Activated naive CD4-positive, alpha-beta T cell treated with anti-CD3 and anti-CD28 coated beads for 36 hours (primary cell): ENCODE results near the gene WFS1. TPM values are rescaled to one million over a fixed set of nuclear protein-coding genes. Genes with fewer than 3 reads are reported as not detected.

Experiments
- CTCF ChIA-PET: fragments of 350-600 bp; sonication (Branson Sonifier 250); formaldehyde crosslinking; loops from one replicate; lab custom pipeline; 2021; ENCODE audit warnings: antibody characterized with exemption; lab: Charles Lee
- DNase-seq: peaks from one replicate; pipeline ENCODE4 v3.0.0-alpha.2; 2020
- H3K27ac Mint-ChIP-seq: one replicate; pipeline ENCODE4 v1.8.0; 2021; ENCODE audit warnings: mild to moderate bottlenecking, mixed read lengths
- H3K27me3 Mint-ChIP-seq: one replicate; pipeline ENCODE4 v1.8.0; 2021; ENCODE audit warnings: low read depth, mixed read lengths
- H3K36me3 Mint-ChIP-seq: one replicate; pipeline ENCODE4 v1.8.0; 2021; ENCODE audit warnings: low read depth, mixed read lengths
- H3K4me1 Mint-ChIP-seq: one replicate; pipeline ENCODE4 v1.8.0; 2021; ENCODE audit warnings: low read depth, mixed read lengths
- H3K4me3 Mint-ChIP-seq: one replicate; pipeline ENCODE4 v1.8.0; 2021; ENCODE audit warnings: mild to moderate bottlenecking, moderate library complexity, mixed read lengths
- H3K9me3 Mint-ChIP-seq: one replicate; pipeline ENCODE4 v1.8.0; 2021; ENCODE audit warnings: mixed read lengths
- intact Hi-C: fragments of 100-400 bp; cut with micrococcal nuclease; formaldehyde crosslinking; loops from one replicate; pipeline ENCODE4 v1.15.1; 2023
- total RNA-seq, 2 experiments: library from RNA; stranded (reverse); gene quantifications; one replicate each; pipeline ENCODE4 v1.2.3, GENCODE V29; 2021

WFS1 gene
- total RNA-seq, 2 experiments from 2014 or later, result 3.6 to 4.5 TPM

GRCh38 chr4:6336166-6336565 lies 66.5 kb downstream of the WFS1 start:
- Mint-ChIP-seq H3K4me3 (no peak overlapping the region), H3K36me3 (no peaks in the 10 kb centered on the region), H3K4me1 (peaks cover 6% of the 10 kb centered on the region), H3K9me3 (peaks cover 1% of the 10 kb centered on the region), H3K27me3 (peaks cover 39% of the 10 kb centered on the region), H3K27ac (no peak overlapping the region)
- intact Hi-C loops, result no loop called here
- CTCF ChIA-PET, result no interaction called here
- no peak for DNase-seq

DNA sequence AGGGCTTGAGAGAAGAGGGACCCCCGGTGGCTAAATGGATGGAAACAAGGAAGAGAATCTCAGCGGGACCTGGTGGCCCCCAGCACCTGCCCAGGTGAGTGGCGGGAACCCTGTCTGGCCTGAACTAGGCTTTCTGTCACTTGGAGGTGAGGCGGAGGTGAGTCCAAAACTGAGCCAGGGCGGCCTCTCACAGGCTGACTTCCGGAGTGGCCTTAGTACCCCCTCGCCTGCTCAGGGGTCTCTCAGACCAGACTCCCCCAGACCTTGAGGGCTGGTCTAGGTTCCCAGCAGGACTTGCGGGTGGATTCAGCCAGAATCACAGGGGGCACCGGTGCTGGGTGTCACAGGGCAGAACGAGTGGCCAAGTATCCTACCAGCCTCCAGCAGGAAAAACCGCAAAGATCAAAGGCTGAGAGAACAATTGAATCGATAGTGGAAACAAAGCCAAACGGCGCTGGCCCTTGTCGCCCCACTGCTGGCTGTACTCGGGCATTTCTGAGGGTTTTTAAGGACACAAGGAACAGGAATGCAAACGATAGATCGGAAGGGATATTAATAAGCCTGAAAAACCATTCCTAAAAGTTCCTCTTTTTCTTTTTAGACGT lies 67.8 kb downstream of the WFS1 start:
- no peak overlapping the region for H3K27ac Mint-ChIP-seq
- peaks cover 42% of the 10 kb centered on the region for H3K27me3 Mint-ChIP-seq
- DNase-seq, result no peak
- H3K4me1 Mint-ChIP-seq, result peaks cover 6% of the 10 kb centered on the region
- CTCF ChIA-PET, result no interaction called here
- intact Hi-C loops, result no loop called here
- H3K4me3 Mint-ChIP-seq, result no peak overlapping the region
- H3K9me3 Mint-ChIP-seq, result no peaks in the 10 kb centered on the region
- no peaks in the 10 kb centered on the region for H3K36me3 Mint-ChIP-seq

- H3K4me3 Mint-ChIP-seq, result no peak overlapping the region
- H3K9me3 Mint-ChIP-seq, result no peaks in the 10 kb centered on the region
- H3K4me1 Mint-ChIP-seq, result peaks cover 6% of the 10 kb centered on the region
- DNase-seq, result no peak
- H3K36me3 Mint-ChIP-seq, result no peaks in the 10 kb centered on the region
- peaks cover 41% of the 10 kb centered on the region for H3K27me3 Mint-ChIP-seq
- no peak overlapping the region for H3K27ac Mint-ChIP-seq
- CTCF ChIA-PET, result interaction anchor here (1.2 kb wide), 1 partner anchor 11 kb away, joined by 4 read pairs; no protein-coding TSS in a partner anchor
- intact Hi-C loops, result no loop called here
These were observed 68.7 kb downstream of the WFS1 start for GRCh38 chr4:6338175-6338950.

DNA sequence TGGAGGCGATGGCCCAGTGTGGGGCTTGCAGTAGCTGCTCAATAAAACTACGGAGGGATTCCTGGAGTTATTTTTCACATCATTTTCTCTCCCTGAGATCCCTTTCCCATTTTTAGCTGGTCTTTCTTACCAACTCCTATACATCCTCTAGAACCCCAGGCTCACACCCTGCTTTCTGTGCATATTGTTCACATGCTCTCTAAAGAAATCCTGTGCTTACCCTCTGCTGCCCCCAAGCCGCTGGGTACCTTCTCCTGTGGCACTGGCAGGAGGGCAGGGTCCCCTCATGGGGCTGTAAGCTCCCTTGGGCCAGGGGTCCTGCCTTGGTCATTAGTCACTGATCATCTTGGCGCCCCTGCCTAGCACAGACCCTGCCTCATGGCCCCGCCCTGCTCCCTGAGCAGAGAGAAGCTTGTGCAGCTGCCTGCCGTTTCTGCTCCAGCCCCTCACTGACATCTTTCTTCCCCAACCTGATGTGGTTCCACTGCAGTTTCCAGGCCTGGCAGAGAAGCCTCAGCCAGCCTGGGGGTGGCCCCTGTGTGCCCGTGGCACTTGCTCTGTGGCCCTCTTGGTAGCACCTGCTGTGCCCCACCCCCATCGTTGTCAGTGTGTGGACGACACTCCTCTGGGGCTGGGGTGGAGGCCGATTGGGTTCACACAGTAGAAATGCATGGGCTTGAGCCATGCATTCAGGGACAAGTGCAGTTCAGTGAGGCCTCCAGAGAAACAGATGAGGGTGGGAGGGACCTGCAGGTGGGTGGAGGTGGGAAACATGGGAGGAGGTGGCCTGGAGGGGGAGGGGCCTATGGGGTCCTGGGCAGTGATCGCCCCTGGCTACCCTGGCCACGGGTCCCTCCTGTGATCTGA lies 69.5 kb downstream of the WFS1 start:
- no peaks in the 10 kb centered on the region for H3K36me3 Mint-ChIP-seq
- intact Hi-C loops, result no loop called here
- H3K27ac Mint-ChIP-seq, result no peak overlapping the region
- peaks cover 6% of the 10 kb centered on the region for H3K4me1 Mint-ChIP-seq
- no peak overlapping the region for H3K4me3 Mint-ChIP-seq
- no peak for DNase-seq
- no peaks in the 10 kb centered on the region for H3K9me3 Mint-ChIP-seq
- CTCF ChIA-PET, result interaction anchor here (0.8 to 1.2 kb wide), 2 partner anchors 8 to 12 kb away, joined by 3 to 4 read pairs; no protein-coding TSS in a partner anchor
- peaks cover 40% of the 10 kb centered on the region for H3K27me3 Mint-ChIP-seq

- CTCF ChIA-PET, result interaction anchor here (0.6 to 0.8 kb wide), 2 partner anchors 9 to 210 kb away, joined by 3 read pairs; no protein-coding TSS in a partner anchor
- no peak overlapping the region for H3K4me3 Mint-ChIP-seq
- peaks cover 6% of the 10 kb centered on the region for H3K4me1 Mint-ChIP-seq
- H3K27me3 Mint-ChIP-seq, result peaks cover 38% of the 10 kb centered on the region
- H3K9me3 Mint-ChIP-seq, result no peaks in the 10 kb centered on the region
- intact Hi-C loops, result no loop called here
- no peak for DNase-seq
- no peaks in the 10 kb centered on the region for H3K36me3 Mint-ChIP-seq
- H3K27ac Mint-ChIP-seq, result no peak overlapping the region
These were observed 70.3 kb downstream of the WFS1 start for GRCh38 chr4:6339818-6340445.

DNA sequence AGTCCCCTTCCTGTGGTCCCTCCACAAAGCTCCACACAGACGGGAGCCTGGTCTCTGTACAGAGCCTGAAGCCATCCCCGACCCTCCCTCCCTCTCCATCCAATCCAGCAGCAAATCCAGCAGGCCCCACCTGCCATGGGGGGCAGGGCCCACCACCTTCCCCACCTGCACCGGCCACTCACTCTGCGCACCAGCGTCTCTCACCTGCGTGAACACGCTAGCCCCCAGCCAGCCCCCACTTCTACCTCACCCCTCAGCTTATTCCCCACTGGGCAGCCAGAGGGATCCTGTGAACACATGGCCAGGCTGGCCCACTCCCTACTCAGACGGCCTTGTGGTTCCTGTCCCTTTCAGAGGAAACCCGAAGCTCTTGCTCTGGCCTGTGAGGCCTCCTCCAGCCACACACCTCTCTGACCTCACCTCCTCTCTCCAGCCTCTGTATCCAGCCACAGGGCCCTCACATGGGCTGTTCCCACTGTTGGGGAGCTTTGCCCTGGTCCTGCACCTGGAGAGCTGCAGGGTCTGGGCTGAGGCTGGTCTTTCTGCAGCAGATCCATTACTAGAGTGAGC lies 70.9 kb downstream of the WFS1 start:
- Mint-ChIP-seq H3K27me3 (peaks cover 32% of the 10 kb centered on the region), H3K4me1 (peaks cover 6% of the 10 kb centered on the region), H3K27ac (no peak overlapping the region), H3K36me3 (no peaks in the 10 kb centered on the region), H3K9me3 (no peaks in the 10 kb centered on the region), H3K4me3 (no peak overlapping the region)
- intact Hi-C loops, result no loop called here
- DNase-seq, result no peak
- CTCF ChIA-PET, result interaction anchor here (0.6 to 0.8 kb wide), 2 partner anchors 9 to 210 kb away, joined by 3 read pairs; no protein-coding TSS in a partner anchor

GRCh38 chr4:6341696-6342095 lies 72.0 kb downstream of the WFS1 start:
- H3K4me1 Mint-ChIP-seq, result peaks cover 6% of the 10 kb centered on the region
- DNase-seq, result no peak
- H3K27ac Mint-ChIP-seq, result no peak overlapping the region
- no peak overlapping the region for H3K4me3 Mint-ChIP-seq
- CTCF ChIA-PET, result interaction anchor here (0.7 to 0.8 kb wide), 2 partner anchors 11 to 1183 kb away, joined by 3 read pairs; no protein-coding TSS in a partner anchor
- H3K27me3 Mint-ChIP-seq, result peaks cover 32% of the 10 kb centered on the region
- intact Hi-C loops, result no loop called here
- no peaks in the 10 kb centered on the region for H3K36me3 Mint-ChIP-seq
- no peaks in the 10 kb centered on the region for H3K9me3 Mint-ChIP-seq

- Mint-ChIP-seq H3K4me3 (no peak overlapping the region), H3K36me3 (no peaks in the 10 kb centered on the region), H3K4me1 (peaks cover 4% of the 10 kb centered on the region), H3K27me3 (peaks cover 23% of the 10 kb centered on the region), H3K9me3 (no peaks in the 10 kb centered on the region), H3K27ac (no peak overlapping the region)
- intact Hi-C loops, result no loop called here
- no peak for DNase-seq
- CTCF ChIA-PET, result interaction anchor here (0.8 to 1.3 kb wide), 2 partner anchors 12 to 15 kb away, joined by 3 to 4 read pairs; no protein-coding TSS in a partner anchor
These were observed 73.1 kb downstream of the WFS1 start for GRCh38 chr4:6342530-6343293.

DNA sequence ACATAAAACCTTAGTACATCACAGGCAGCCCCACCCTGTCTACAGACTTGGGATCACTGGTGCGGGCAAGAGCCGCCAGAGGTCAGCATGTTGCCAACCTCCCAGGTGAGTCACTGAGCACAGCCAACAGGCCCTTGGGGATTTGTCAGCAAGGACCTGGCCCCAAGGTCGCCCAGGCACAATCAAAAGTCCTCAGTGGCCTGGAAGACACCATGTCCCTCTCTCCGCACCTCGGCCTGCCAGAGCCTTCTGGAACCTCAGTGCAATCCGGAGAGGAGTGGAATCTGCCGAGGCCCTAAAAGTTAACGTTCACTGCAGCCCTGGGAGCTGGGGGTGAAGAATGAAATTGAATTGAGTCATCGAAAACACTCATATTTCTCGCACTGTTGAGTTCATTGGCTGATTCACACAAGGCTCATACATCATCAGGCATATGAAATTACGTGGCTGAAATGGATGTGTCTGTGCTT lies 74.3 kb downstream of the WFS1 start:
- Mint-ChIP-seq H3K4me3 (no peak overlapping the region), H3K27ac (no peak overlapping the region), H3K36me3 (no peaks in the 10 kb centered on the region), H3K9me3 (no peaks in the 10 kb centered on the region), H3K4me1 (no peaks in the 10 kb centered on the region), H3K27me3 (peaks cover 15% of the 10 kb centered on the region)
- CTCF ChIA-PET, result interaction anchor here (1.3 kb wide), 1 partner anchor 16 kb away, joined by 4 read pairs; no protein-coding TSS in a partner anchor
- intact Hi-C loops, result no loop called here
- DNase-seq, result no peak

GRCh38 chr4:6345096-6345830 lies 75.6 kb downstream of the WFS1 start:
- Mint-ChIP-seq H3K27ac (no peak overlapping the region), H3K27me3 (peaks cover 8% of the 10 kb centered on the region), H3K36me3 (no peaks in the 10 kb centered on the region), H3K4me3 (no peak overlapping the region), H3K9me3 (no peaks in the 10 kb centered on the region), H3K4me1 (no peaks in the 10 kb centered on the region)
- DNase-seq, result no peak
- CTCF ChIA-PET, result interaction anchor here (1.1 to 1.5 kb wide), 2 partner anchors 18 to 348 kb away, joined by 3 to 4 read pairs; no protein-coding TSS in a partner anchor
- intact Hi-C loops, result no loop called here
